ENCODE measurements around the gene CYBB.

Gene CYBB

GRCh38 chrX:37785569-37785968 lies 5.7 kb downstream of the CYBB start (continued):
- no peak for TF ChIP-seq KLF8 (tag by site-specific recombination; IDR thresholded peaks at IDR 0.05)

GRCh38 chrX:37786624-37787422 lies 7.0 kb downstream of the CYBB start:
- no peaks in the 10 kb centered on the region for H3K4me1 ChIP-seq (ENCODE audit: control insufficient read depth, insufficient read depth, low read length)
- TF ChIP-seq MEIS1 (CRISPR knock-in tag; IDR thresholded peaks at IDR 0.05; ENCODE audit: borderline replicate concordance) (no peak), ZNF596 (tag by site-specific recombination; IDR thresholded peaks at IDR 0.05) (no peak), ZNF558 (tag by site-specific recombination; IDR thresholded peaks at IDR 0.05) (no peak), ZNF529 (tag by site-specific recombination; IDR thresholded peaks at IDR 0.05; ENCODE audit: insufficient replicate concordance) (no peak)
- TF ChIP-seq, protein P1, sequence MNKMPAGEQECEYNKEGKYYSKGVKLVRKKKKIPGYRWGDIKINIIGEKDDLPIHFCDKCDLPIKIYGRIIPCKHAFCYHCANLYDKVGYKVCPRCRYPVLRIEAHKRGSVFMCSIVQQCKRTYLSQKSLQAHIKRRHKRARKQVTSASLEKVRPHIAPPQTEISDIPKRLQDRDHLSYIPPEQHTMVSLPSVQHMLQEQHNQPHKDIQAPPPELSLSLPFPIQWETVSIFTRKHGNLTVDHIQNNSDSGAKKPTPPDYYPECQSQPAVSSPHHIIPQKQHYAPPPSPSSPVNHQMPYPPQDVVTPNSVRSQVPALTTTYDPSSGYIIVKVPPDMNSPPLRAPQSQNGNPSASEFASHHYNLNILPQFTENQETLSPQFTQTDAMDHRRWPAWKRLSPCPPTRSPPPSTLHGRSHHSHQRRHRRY (tag by site-specific recombination; IDR thresholded peaks at IDR 0.05), result no peak
- no peak overlapping the region for H3K4me3 ChIP-seq (ENCODE audit: low read depth, low read length)
- no peaks in the 10 kb centered on the region for H3K9me3 ChIP-seq (ENCODE audit: control insufficient read depth, insufficient read depth, low read depth, low read length)
- POLR2A ChIA-PET, result no interaction called here
- H3K36me3 ChIP-seq (ENCODE audit: control insufficient read depth in 2 of 2, insufficient read depth in 1 of 2, low read length in 2 of 2), result no peaks in the 10 kb centered on the region
- CTCF ChIA-PET, result interaction anchor here (0.6 kb wide), 2 partner anchors 8 to 61 kb away, joined by 3 read pairs; partner anchors contain the start of gene DYNLT3
- H3K27ac ChIP-seq (ENCODE audit: extremely low read depth, low read depth, low read length), result no peak overlapping the region

DNA sequence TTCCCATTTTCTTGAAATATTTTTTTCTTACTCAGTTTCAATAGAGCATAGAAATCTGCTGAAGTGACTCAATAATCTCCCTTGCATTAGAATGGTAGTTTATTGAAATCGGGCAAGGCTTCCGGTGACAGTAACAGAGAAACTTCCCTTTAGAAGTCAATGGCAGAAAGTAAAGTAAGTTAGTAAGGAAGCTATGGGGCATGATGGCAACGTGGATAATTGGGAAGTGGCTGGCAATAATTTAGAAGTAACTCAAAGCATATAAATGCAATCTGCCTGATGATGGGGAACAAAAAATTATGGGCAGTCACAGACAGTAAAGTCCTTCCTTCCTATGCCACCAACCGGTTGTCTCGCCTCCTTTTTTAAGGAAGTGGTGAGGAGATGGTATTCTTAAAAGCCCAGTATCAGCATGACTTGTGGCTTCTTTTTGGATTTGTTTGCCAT lies 7.6 kb downstream of the CYBB start:
- CTCF ChIA-PET, result interaction anchor here (0.6 kb wide), 1 partner anchor 9 kb away, joined by 3 read pairs; no protein-coding TSS in a partner anchor
- H3K4me1 ChIP-seq (ENCODE audit: control insufficient read depth, insufficient read depth, low read length), result no peaks in the 10 kb centered on the region
- H3K27ac ChIP-seq (ENCODE audit: extremely low read depth, low read depth, low read length), result no peak overlapping the region
- no peak overlapping the region for H3K4me3 ChIP-seq (ENCODE audit: low read depth, low read length)
- POLR2A ChIA-PET, result no interaction called here
- no peaks in the 10 kb centered on the region for H3K9me3 ChIP-seq (ENCODE audit: control insufficient read depth, insufficient read depth, low read depth, low read length)
- no peak for TF ChIP-seq WT1 (tag by site-specific recombination; IDR thresholded peaks at IDR 0.05)
- TF ChIP-seq ZNF324 (tag by site-specific recombination; IDR thresholded peaks at IDR 0.05), result no peak
- no peak for TF ChIP-seq KLF17 (tag by site-specific recombination; IDR thresholded peaks at IDR 0.05)
- TF ChIP-seq ZBTB48 (tag by site-specific recombination; IDR thresholded peaks at IDR 0.05), result no peak
- TF ChIP-seq ZNF701 (tag by site-specific recombination; IDR thresholded peaks at IDR 0.05), result no peak
- no peak for TF ChIP-seq BCL11B (tag by site-specific recombination; IDR thresholded peaks at IDR 0.05; ENCODE audit: low read depth)
- TF ChIP-seq SP7 (tag by site-specific recombination; IDR thresholded peaks at IDR 0.05), result no peak
- TF ChIP-seq ZNF707 (tag by site-specific recombination; IDR thresholded peaks at IDR 0.05), result no peak
- no peak for TF ChIP-seq HOXA7 (CRISPR knock-in tag; IDR thresholded peaks at IDR 0.05; ENCODE audit: borderline replicate concordance)
- TF ChIP-seq ZNF274 (IDR thresholded peaks at IDR 0.05; ENCODE audit: low read length), result no peak
- no peak for TF ChIP-seq ZNF274 (tag by site-specific recombination; IDR thresholded peaks at IDR 0.05; ENCODE audit: borderline replicate concordance)
- TF ChIP-seq ZNF335 (tag by site-specific recombination; conservative IDR thresholded peaks at IDR 0.05), result no peak
- no peaks in the 10 kb centered on the region for H3K36me3 ChIP-seq (ENCODE audit: control insufficient read depth in 2 of 2, insufficient read depth in 1 of 2, low read length in 2 of 2)

DNA sequence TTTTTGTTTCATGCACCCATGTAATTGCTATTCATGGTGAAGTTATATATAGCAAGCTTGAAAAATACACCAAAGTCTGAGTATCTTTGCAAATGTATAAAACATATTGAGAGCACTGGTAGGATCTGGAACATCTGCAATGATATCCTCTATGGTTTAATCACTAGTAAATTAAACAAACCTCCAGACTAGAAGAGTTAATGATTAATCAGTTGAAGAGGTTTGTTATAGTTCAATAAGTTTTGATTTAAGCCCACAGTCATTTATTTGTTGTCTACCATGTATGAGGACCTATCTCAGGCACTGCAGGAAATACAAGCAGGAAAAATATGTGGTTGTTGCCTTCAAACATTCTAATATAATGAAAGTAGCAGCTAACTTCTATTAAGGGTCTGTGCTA lies 16.5 kb downstream of the CYBB start:
- Histone ChIP-seq H3K36me3 (ENCODE audit: control insufficient read depth in 2 of 2, insufficient read depth in 1 of 2, low read length in 2 of 2) (no peaks in the 10 kb centered on the region), H3K9me3 (ENCODE audit: control insufficient read depth, insufficient read depth, low read depth, low read length) (no peaks in the 10 kb centered on the region), H3K4me3 (ENCODE audit: low read depth, low read length) (no peak overlapping the region), H3K4me1 (ENCODE audit: control insufficient read depth, insufficient read depth, low read length) (no peaks in the 10 kb centered on the region), H3K27ac (ENCODE audit: extremely low read depth, low read depth, low read length) (no peak overlapping the region)
- CTCF ChIA-PET, result no interaction called here
- POLR2A ChIA-PET, result no interaction called here
- TF ChIP-seq ZNF670 (tag by site-specific recombination; IDR thresholded peaks at IDR 0.05; ENCODE audit: low read depth), result no peak
- no peak for TF ChIP-seq ZNF169 (tag by site-specific recombination; IDR thresholded peaks at IDR 0.05)
- TF ChIP-seq ZNF624 (tag by site-specific recombination; IDR thresholded peaks at IDR 0.05), result no peak
- TF ChIP-seq GLIS2 (tag by site-specific recombination; IDR thresholded peaks at IDR 0.05), result no peak
- TF ChIP-seq ZNF223 (tag by site-specific recombination; IDR thresholded peaks at IDR 0.05), result no peak
- no peak for TF ChIP-seq IKZF3 (tag by site-specific recombination; IDR thresholded peaks at IDR 0.05)
- TF ChIP-seq ZNF510 (tag by site-specific recombination; IDR thresholded peaks at IDR 0.05; ENCODE audit: insufficient replicate concordance), result no peak
- TF ChIP-seq SALL2 (tag by site-specific recombination; IDR thresholded peaks at IDR 0.05; ENCODE audit: borderline replicate concordance), result no peak
- no peak for TF ChIP-seq ZNF571 (tag by site-specific recombination; IDR thresholded peaks at IDR 0.05)

Measured in HEK293 (cell line).